ENCODE data around the gene UNC45B.

DNA sequence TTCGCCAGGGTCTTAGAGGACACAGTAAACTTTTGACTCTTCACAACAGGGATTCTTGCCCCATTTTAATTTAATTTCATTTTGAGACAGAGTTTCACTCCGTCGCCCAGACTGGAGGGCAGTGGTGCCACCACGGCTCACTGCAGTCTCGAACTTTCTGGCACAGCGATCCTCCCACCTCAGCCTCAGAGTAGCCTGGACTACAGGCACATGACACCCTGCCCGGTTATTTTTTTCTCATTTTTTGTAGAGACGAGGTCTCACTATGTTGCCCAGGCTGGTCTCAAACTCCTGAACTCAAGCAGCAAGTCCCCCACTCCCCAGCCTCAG is 5.2 kb upstream of the UNC45B start:
- TF ChIP-seq, protein P1, sequence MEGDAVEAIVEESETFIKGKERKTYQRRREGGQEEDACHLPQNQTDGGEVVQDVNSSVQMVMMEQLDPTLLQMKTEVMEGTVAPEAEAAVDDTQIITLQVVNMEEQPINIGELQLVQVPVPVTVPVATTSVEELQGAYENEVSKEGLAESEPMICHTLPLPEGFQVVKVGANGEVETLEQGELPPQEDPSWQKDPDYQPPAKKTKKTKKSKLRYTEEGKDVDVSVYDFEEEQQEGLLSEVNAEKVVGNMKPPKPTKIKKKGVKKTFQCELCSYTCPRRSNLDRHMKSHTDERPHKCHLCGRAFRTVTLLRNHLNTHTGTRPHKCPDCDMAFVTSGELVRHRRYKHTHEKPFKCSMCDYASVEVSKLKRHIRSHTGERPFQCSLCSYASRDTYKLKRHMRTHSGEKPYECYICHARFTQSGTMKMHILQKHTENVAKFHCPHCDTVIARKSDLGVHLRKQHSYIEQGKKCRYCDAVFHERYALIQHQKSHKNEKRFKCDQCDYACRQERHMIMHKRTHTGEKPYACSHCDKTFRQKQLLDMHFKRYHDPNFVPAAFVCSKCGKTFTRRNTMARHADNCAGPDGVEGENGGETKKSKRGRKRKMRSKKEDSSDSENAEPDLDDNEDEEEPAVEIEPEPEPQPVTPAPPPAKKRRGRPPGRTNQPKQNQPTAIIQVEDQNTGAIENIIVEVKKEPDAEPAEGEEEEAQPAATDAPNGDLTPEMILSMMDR (IDR thresholded peaks at IDR 0.05) = no peak
- TF ChIP-seq POLR2A (IDR thresholded peaks at IDR 0.05) = no peak
